Stimulated activated CD8-positive, alpha-beta memory T cell treated with anti-CD3 and anti-CD28 coated beads, Interleukin-2, amount 100 ng/mL, for 1 hour (primary cell): ENCODE measurements around the gene CUBN.

Experiments
- DNase-seq, 2 donors: peaks; one replicate each; pipeline ENCODE4 v3.0.0-alpha.2; 2020; ENCODE audit warnings: low read depth in 2 of 2

The CUBN gene

GRCh38 chr10:17073725-17074540, 55.7 kb downstream of the CUBN start:
- DNase-seq: no peak

DNA sequence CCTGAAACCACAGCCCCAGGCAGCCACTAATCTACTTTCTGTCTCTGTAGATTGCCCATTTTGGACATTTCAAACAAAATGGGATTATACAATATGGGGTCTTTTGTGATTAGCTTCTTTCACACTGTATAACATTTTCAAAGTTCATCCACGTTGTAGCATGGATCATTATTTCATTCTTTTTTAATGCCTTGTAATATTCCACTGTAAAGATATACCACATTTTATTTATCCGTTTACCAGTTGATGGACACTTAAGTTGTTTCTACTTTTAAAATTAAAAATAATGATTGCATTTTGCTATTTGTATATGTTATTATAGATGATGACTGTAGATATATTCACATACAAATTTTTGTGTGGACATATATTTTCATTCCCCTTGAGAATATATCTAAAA, 60.7 kb downstream of the CUBN start:
- DNase-seq: no peak

DNA sequence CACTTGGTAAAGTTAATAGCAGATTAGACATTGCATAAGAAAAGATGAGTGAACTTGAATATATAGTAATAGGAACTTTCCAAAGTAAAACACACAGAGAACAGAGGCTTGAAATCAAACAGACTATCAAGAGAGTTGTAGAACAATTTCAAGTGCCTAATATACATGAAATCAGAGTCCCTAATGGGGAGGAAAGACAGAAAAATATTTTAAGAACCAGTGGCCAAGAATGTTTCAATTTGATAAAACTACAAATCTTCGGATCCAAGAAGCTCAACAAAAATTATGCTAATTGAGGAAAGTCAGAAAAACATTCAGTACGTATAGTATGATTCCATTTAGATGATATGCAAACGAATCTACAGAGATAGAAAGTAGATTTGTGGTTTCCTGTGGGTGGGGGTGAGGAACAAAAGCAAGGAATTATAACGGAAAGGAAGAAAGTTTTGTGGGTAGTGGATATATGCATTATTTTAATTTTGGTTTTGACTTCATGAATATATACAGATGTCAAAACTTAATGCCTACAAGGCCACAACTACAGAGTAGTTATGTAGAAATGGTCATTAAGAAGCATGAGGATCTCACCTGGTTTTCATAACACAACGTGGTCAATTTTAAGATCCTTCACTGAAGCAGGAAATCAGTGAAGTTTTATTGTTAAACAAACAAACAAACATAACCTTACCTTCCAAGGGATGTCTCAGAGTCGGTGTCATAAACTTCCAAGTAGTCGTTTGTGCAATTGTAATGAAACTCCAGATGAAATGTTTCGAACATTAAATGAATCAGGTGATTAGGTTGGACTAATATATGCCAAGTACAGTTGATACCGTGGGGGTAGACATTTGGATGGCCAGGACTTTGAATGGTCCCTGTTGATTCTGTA, 62.0 kb downstream of the CUBN start:
- no peak for DNase-seq

- no peak for DNase-seq
These were observed 62.8 kb downstream of the CUBN start for GRCh38 chr10:17066807-17067206.

DNA sequence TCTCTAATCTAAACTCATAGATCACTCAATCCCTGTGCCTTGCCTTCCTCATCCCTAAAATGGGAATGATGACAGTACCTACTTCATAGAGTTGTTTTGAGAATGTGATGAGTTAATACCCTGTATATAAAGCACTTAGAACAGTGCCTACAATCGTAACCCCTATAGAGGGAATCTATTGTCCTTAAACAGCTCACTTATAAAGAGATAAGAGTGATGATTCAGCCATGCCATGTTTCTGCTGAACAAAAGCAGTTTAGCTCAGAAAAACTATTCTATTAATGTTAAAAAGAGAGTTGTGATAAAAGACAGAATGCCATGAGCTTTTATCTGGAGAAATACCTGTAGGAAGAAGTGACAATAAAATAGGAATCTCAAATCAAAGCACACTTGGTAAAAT, 63.6 kb downstream of the CUBN start:
- DNase-seq: no peak

GRCh38 chr10:17065273-17065672, 64.3 kb downstream of the CUBN start:
- no peak for DNase-seq

DNA sequence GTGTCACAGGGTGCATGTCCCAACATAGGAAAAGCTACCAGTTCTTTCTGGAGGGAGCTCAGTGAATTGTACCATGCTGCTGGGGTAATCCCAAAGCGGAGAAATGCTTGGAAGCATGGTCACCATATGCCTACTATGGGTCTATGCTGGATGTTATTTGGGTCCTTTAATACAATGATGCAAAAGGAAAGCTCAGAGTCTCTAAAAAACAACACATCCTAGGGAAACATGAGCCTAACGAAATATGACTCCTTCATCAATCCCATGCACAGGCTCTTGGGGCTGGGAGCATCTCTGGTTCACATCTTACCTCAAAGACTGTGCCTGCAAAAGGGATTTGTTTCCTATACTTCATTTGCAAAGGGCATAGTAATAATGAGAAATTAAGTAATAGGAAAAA, 65.2 kb downstream of the CUBN start:
- no peak for DNase-seq

GRCh38 chr10:17062955-17063484, 66.6 kb downstream of the CUBN start:
- no peak for DNase-seq

DNA sequence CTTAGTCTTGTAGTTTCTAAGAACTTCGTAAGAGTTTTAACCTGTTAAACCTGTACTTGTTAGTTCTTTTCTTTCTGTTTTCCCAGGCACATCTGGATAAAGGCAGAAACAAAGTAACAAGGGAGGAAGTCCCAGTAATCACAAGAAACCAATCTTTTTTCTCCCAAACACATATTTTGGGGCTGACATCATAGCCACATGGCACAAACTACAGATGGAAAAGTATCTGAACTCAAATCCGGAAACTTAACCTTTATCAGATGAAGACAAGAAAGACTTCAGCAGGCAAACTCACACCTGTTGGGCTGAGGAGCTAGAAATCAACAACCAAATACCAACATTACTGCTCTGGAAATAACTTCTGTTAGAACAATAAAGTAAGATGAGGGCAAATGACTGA, 67.1 kb downstream of the CUBN start:
- no peak for DNase-seq

- no peak for DNase-seq
These were observed 67.6 kb downstream of the CUBN start for GRCh38 chr10:17062009-17062408.

DNA sequence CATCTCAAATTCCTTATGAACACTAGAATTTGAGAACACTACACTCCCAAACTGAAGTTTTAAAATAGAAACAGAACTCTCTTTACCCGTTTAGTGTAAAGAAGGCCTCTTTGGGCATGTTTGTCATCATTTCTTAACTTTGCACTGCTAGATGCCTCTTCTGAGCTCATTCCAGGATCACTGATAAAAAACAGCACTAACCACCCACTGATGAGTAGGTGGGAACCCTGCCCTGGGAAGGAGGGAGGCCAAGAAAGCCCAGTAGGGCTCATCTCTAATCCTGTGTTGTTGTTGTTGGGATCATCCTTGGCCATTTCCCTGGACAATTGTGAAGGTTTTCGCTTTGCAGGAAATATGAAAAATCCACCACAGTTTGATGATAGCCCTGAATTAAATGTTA, 68.2 kb downstream of the CUBN start:
- DNase-seq: no peak

GRCh38 chr10:17060289-17060688, 69.3 kb downstream of the CUBN start:
- no peak for DNase-seq

DNA sequence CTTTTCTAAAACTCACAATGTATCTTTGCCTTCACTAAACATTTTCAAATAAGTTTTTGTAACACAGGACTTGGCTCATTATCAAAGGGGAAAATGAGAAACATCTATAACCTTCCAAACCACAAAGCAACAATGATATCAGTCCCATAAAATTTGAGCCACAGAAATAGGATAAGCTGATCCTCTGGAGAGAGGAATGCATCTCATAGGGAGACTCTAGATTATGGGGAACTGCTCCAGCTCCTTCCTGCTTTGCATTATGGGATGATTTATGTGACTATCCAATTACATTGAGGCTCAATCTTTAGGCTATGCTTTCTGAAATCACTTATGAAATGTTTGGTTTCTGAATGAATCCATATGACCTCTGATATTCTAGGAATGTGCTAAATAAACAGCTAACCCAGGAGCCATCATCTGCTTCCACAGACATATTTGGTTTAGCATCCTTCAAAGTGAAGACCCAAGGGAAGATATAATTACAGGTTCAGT, 70.4 kb downstream of the CUBN start:
- no peak for DNase-seq

- DNase-seq: no peak
These were observed 71.5 kb downstream of the CUBN start for GRCh38 chr10:17058093-17058492.

DNA sequence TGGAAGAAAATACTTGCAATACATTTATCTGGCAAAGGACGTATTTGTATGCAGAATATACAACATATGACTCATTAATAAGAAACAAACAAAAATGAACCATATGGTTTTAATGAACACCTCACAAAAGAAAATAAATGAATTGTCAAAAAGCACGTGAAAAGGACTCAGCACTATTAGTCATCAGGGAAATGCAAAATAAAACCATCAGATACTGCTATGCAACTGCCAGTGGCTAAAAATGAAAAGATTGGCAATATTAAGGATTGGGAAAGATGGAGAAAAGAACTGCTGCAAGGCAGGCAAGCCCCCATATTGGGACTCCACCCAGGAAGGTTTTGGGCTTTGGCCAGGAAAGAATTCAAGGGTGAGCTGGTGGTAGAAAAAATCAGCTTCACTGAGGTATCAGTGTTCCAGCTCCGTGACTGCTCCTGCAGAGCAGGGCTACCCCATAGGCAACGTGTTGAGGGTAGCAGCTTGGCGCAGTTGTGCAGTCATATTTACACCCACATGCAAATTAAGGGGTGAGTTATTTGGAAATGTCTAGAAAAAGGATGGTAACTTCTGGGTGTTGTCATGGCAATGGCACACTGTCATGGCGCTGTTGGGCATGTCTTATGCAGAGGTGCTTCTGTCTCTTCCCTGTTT, 72.7 kb downstream of the CUBN start:
- DNase-seq: no peak

GRCh38 chr10:17053513-17053912, 76.1 kb downstream of the CUBN start:
- DNase-seq: no peak

DNA sequence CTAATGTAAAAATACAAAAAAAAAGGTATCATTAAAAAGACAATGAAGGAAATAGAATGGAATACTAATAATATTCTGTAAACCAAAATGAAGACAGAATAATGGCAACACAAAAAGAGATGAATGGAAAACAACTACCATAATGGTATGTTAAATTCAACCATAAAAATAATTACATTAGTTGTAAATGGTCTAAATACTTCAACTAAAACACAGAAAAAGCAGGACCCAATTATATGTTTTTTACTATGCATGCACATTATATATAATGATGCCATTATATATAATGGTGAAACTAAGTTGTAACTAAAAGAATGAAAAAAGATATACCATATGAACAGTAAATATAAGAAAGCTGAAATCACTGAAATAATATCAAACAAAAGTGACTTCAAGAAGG, 76.5 kb downstream of the CUBN start:
- no peak for DNase-seq

DNA sequence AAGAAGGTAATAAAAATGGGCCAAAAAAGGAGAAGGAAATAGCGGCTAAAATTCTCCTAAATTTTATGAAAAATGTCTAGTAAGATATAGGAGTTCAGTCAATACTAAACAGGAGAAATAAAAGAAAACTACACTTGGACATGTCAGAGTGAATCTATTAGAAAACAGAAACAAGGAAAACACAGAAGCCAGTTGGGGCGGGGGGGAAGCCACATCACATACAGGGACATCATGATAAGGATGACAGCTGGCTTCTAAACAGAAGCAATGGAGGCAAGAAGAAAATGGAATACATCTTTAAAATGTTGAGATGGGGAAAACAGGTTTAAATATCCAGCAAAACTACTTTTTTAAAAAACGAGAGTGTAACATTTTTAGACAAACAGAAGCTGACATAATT, 77.8 kb downstream of the CUBN start:
- DNase-seq: no peak

DNA sequence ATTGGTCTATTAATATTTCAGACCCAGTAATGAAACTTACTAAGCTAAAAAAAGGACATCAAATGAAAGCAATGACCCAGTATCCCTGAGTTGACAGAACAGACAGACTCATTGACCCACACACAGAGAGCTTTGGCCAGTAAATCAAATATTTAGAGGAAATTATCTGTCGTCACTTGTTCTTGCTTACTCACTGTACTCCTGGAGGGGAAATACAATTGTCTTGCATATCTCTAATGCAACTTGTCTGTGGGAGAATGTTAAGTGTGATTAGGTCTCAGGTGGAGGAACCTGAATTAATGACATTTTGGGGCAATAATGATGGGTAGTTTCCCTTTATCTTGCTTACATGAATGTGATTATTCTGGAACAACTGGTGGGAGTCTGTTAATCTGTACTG, 80.4 kb downstream of the CUBN start:
- no peak for DNase-seq

GRCh38 chr10:17047908-17048307, 81.7 kb downstream of the CUBN start:
- DNase-seq: no peak

DNA sequence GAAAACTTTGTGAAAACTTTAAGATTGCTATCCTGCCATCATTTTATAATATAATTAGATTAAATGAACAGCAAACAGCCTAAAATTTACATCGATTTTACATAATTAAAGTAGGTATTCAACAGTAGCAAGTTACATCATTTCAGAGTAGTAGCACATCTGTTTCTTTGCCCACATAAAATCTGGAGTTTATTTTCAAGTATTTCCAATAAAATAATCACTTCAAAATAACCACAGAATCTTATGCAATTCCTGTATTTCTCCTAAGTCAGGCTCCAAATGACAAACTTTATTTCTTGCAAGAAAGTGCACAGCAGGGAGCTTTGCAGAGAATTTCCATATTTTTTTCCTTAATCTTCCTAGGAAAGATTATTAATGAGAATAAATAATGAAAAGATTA, 82.6 kb downstream of the CUBN start:
- no peak for DNase-seq

DNA sequence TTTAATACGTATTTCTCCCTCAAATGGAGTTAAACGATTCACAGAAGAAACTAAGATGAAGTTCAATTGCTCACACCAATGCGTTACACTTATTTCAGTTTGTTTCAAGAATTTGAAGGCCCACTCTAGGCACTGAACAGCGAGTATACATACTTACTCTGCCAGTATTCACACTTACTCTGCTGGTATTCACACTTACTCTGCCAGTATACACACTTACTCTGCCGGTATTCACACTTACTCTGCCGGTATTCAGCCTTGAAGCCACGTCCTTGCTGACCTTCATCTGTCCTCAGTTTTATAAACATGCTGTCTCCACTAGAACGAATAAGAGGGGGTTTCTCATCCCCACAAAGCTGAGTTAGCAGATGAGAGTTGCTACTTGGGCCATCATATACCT, 86.0 kb downstream of the CUBN start:
- no peak for DNase-seq
